ENCODE measurements around the gene MOB2.

The MOB2 gene

GRCh38 chr11:1462698-1462975 lies 23.9 kb downstream of the MOB2 start:
- no peak overlapping the region for H2AFZ ChIP-seq
- H3K27ac ChIP-seq: no peak overlapping the region
- no peak overlapping the region for H3K4me2 ChIP-seq (ENCODE audit: low read length)
- no peaks in the 10 kb centered on the region for H3K36me3 ChIP-seq (ENCODE audit: control insufficient read depth, insufficient read depth, low read length)
- no peaks in the 10 kb centered on the region for H3K27me3 ChIP-seq (ENCODE audit: control insufficient read depth, insufficient read depth, low read length)
- H3K79me2 ChIP-seq: no peaks in the 10 kb centered on the region
- no peak overlapping the region for H3K9ac ChIP-seq
- no peaks in the 10 kb centered on the region for H3K9me3 ChIP-seq (ENCODE audit: control insufficient read depth, low read length)
- peaks cover 2% of the 10 kb centered on the region for H3K4me1 ChIP-seq
- TF ChIP-seq, protein P1, sequence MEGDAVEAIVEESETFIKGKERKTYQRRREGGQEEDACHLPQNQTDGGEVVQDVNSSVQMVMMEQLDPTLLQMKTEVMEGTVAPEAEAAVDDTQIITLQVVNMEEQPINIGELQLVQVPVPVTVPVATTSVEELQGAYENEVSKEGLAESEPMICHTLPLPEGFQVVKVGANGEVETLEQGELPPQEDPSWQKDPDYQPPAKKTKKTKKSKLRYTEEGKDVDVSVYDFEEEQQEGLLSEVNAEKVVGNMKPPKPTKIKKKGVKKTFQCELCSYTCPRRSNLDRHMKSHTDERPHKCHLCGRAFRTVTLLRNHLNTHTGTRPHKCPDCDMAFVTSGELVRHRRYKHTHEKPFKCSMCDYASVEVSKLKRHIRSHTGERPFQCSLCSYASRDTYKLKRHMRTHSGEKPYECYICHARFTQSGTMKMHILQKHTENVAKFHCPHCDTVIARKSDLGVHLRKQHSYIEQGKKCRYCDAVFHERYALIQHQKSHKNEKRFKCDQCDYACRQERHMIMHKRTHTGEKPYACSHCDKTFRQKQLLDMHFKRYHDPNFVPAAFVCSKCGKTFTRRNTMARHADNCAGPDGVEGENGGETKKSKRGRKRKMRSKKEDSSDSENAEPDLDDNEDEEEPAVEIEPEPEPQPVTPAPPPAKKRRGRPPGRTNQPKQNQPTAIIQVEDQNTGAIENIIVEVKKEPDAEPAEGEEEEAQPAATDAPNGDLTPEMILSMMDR (IDR thresholded peaks at IDR 0.05): no peak
- no peak overlapping the region for H3K4me3 ChIP-seq (ENCODE audit: low read depth, low read length)

DNA sequence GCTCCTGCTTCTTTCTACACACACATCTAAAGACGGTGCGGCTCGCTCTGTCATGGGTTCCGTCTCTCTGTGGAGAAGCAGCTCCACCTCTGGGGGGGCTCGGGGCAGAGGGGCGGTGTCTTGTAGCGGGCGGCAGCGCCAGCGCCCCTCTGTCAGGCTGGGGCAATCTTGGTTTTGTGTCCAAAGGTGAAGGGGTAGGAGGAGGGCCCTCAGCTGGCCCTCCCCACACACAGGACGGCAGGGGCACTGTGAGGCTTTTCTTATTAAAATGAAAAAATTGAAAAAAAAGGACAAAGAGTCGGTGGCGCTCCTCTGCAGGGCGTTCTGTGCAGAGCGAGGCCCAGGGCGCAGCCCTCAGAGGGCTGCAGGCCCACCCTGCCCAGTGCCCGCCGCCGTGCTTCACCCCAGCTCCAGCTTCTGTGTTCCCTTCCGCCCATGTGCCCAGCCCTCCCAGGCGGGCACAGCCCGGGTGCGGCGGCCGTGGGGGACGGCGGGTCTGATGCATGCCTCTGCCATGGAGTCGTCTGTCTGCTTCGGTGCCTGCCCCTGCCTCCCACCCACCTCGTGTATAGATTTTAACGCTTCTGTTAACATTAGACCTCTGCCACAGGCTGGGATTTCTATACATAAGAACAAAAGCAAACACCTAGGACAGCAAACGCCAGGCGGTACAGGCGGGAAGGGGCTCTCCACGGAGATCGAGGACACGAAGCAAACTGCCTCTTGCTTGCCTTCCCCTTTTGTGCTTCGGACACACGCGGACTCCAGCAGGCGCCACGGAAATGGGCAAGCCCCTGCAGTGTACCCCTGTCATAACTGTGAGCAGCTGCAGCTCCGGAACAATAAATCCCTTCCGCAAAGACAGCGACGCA lies 24.5 kb downstream of the MOB2 start:
- no peaks in the 10 kb centered on the region for H3K4me1 ChIP-seq

DNA sequence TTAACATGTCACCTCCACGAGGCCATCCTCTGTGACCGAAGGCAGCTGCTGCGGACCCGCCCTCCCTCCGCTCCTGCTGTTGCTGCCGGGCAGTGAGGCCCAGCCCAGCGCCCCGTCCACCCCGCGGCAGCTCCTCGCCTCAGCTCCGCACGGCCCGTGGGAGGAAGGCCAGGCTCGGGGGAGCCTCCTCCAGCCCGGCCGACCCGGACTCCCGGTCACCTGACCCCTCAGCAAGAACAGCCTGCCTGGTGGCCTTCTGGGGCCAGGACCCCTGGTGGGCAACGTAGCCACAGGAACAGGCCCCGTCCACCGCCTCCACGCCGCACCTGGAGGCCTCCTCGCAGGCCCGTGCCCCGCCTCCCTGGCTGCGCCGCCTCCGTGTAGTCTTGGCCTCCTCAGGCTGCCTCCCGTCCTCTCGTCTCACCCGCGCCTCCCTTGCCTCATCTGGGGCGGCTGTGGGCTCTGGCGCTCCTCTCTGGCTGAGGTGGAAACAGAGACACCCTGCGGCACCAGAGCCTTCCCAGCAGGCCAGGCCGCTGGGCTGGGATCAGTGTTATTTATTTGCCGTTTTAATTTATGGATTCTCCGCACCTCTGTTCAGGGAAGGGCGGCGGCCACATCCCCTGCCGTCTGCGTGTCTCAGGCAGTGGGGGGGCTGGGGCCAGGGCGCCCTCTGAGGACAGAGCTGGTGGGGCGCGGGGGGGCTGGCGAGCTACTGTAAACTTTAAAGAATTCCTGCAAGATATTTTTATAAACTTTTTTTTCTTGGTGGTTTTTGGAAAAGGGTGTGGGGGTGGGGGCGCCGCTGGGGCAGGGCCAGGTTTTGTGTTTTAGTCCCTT lies 25.4 kb downstream of the MOB2 start:
- H3K4me2 ChIP-seq (ENCODE audit: low read length): no peak overlapping the region
- no peaks in the 10 kb centered on the region for H3K79me2 ChIP-seq
- no peak overlapping the region for H3K27ac ChIP-seq
- no peaks in the 10 kb centered on the region for H3K4me1 ChIP-seq
- no peak overlapping the region for H3K9ac ChIP-seq
- H3K36me3 ChIP-seq (ENCODE audit: control insufficient read depth, insufficient read depth, low read length): no peaks in the 10 kb centered on the region
- no peaks in the 10 kb centered on the region for H3K9me3 ChIP-seq (ENCODE audit: control insufficient read depth, low read length)
- no peak overlapping the region for H3K4me3 ChIP-seq (ENCODE audit: low read depth, low read length)
- no peak overlapping the region for H2AFZ ChIP-seq
- H3K27me3 ChIP-seq (ENCODE audit: control insufficient read depth, insufficient read depth, low read length): no peaks in the 10 kb centered on the region
- TF ChIP-seq, protein P1 (IDR thresholded peaks at IDR 0.05): no peak

More for the DNA sequence above, 24.5 kb downstream of the MOB2 start:
- H3K4me3 ChIP-seq (ENCODE audit: low read depth, low read length): no peak overlapping the region
- H3K27me3 ChIP-seq (ENCODE audit: control insufficient read depth, insufficient read depth, low read length): no peaks in the 10 kb centered on the region
- no peak overlapping the region for H3K9ac ChIP-seq
- TF ChIP-seq, protein P1 (IDR thresholded peaks at IDR 0.05): no peak
- H3K9me3 ChIP-seq (ENCODE audit: control insufficient read depth, low read length): no peaks in the 10 kb centered on the region
- H3K36me3 ChIP-seq (ENCODE audit: control insufficient read depth, insufficient read depth, low read length): no peaks in the 10 kb centered on the region
- no peak overlapping the region for H3K27ac ChIP-seq
- H3K79me2 ChIP-seq: no peaks in the 10 kb centered on the region
- no peak overlapping the region for H3K4me2 ChIP-seq (ENCODE audit: low read length)
- no peak overlapping the region for H2AFZ ChIP-seq

DNA sequence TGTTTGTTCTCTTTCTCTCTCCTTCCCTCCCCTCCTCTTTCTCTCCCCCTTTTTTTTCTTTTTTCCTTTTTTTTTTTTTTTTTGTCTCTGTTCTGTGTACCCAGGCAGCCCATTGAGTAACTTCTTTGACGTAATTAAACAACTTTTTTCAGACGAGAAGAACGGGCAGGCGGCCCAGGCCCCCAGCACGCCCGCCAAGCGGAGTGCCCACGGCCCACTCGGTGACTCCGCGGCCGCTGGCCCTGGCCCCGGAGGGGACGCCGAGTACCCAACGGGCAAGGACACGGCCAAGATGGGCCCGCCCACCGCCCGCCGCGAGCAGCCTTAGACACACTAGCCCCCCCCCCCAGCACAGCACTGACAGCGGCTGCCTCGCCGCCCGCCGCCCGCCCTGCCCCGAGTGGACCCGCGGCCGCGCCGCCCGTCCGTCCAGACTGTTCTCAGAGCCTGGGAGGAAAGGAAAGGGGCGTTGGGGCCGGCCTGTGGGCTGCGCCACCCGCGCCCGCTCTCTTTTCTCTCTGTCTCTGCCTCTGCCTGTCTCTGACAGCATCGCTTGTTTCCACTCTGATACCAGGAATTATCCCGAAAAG lies 26.1 kb downstream of the MOB2 start:
- no peak overlapping the region for H3K9ac ChIP-seq
- no peak overlapping the region for H2AFZ ChIP-seq
- no peaks in the 10 kb centered on the region for H3K79me2 ChIP-seq
- H3K4me3 ChIP-seq (ENCODE audit: low read depth, low read length): no peak overlapping the region
- no peak overlapping the region for H3K27ac ChIP-seq
- TF ChIP-seq, protein P1 (IDR thresholded peaks at IDR 0.05): no peak
- no peaks in the 10 kb centered on the region for H3K27me3 ChIP-seq (ENCODE audit: control insufficient read depth, insufficient read depth, low read length)
- H3K4me2 ChIP-seq (ENCODE audit: low read length): no peak overlapping the region
- H3K9me3 ChIP-seq (ENCODE audit: control insufficient read depth, low read length): no peaks in the 10 kb centered on the region
- H3K36me3 ChIP-seq (ENCODE audit: control insufficient read depth, insufficient read depth, low read length): no peaks in the 10 kb centered on the region
- H3K4me1 ChIP-seq: no peaks in the 10 kb centered on the region

Measured in parathyroid adenoma (tissue), 2 donors.